ENCODE results near the gene S1PR5. TPM values are rescaled to one million over a fixed set of nuclear protein-coding genes. Genes with fewer than 3 reads are reported as not detected.

Gene S1PR5
- total RNA-seq, 1 experiment from 2014 or later = 4.4 TPM

DNA sequence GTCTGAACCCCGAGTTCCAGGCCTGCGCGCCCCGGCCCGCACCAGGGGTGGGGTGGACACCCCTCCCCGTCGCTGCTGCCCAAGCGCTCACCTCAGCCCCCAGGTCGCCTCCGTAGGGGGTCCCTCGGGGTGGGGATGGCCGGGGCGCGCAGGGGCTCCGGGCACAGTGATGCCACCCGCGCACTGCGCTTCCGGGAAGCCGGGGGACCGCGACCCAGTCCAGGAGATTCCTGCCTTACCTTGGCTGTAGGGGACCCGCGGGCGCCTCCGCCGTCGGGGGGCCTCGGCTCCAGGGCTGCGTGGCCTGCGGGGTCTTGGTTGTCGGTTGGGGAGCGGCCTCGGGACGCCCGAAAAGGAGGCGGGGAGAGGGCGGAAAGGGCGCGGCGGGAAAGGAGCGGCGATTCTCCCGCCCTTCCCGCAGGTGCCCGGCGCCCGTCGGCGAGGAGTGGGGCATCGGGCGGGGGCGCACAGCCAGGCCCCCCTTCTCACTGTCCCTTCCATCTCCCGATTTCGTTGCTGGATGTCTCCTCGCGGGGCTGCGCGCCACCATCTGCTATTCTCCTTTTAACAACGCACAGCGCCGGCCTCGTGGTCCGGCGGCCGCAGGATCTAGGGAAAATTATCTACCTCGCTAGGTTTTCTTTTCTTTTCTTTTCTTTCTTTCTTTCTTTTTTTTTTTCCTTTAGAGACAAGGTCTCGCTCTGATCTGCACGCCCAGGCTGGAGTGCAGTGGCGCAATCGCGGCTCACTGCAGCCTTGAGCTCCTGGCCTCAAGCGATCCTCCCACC lies 14.1 kb downstream of the S1PR5 start, which contains the start of gene KEAP1:
Gene KEAP1, minus strand, starts transcription at position 355 of the 788 bp plus-strand sequence. CDS start 3,323 bp downstream, outside the sequence.
- peak within 1 kb of the TSS; percentile 100 for H3K9ac ChIP-seq (ENCODE audit: low read length)
- H3K27me3 ChIP-seq (ENCODE audit: insufficient read depth, low read length) = no peaks in the 10 kb centered on the region
- no peak within 1 kb of the TSS for H2AFZ ChIP-seq (ENCODE audit: low read depth, low read length, poor library complexity, severe bottlenecking)
- H3K4me1 ChIP-seq (ENCODE audit: control insufficient read depth in 1 of 2, insufficient read depth in 2 of 2, low read length in 2 of 2) = peaks cover 14 to 32% of the 10 kb centered on the region in 2 experiments
- ChIA-PET POLR2A (no interaction called here), RAD21 (ENCODE audit: low non-redundant PET in 1 of 2, low total read pairs in 2 of 2, uncharacterized antibody in 2 of 2, unreplicated experiment in 2 of 2) (no interaction called here), CTCF (interaction anchor here (0.6 to 1.1 kb wide), 3 partner anchors 19 to 50 kb away, joined by 3 to 4 read pairs (median 3); no protein-coding TSS in a partner anchor)
- peak within 1 kb of the TSS; percentile 95 for H3K4me2 ChIP-seq (ENCODE audit: low read length)
- no peaks in the 10 kb centered on the region for H4K20me1 ChIP-seq (ENCODE audit: insufficient read depth)
- peak within 1 kb of the TSS; percentile 88 to 90 for H3K4me3 ChIP-seq (replicated peaks in 1 of 2; ENCODE audit: low read depth in 1 of 2, low read length in 2 of 2)
- ATAC-seq (peak; percentile 47), DNase-seq (ENCODE audit: low read depth, low spot score) (no peak)
- peaks cover 9 to 16% of the 10 kb centered on the region in 2 experiments; a peak in 3 of 4 replicates for H3K36me3 ChIP-seq (ENCODE audit: control insufficient read depth in 1 of 2, insufficient read depth in 2 of 2, low read length in 2 of 2)
- intact Hi-C loops (cut with micrococcal nuclease) = loop anchor here (5.0 kb wide), 1 partner anchor 64 kb away; the partner anchor contains the start of genes CDKN2D and KRI1
- H3K79me2 ChIP-seq (ENCODE audit: insufficient read depth, low read length) = peaks cover 43% of the 10 kb centered on the region
- H3K9me2 ChIP-seq (ENCODE audit: insufficient read depth) = no peaks in the 10 kb centered on the region
- peak within 1 kb of the TSS; percentile 92 for H3K27ac ChIP-seq (ENCODE audit: low read depth, low read length)
- BruUV-seq (replicated peaks) = TSS peak; percentile 91
- TF ChIP-seq JUND (IDR thresholded peaks at IDR 0.05) (no peak), SIN3A (IDR thresholded peaks at IDR 0.05; ENCODE audit: low read depth) (no peak; the same call in 1 of the 2 replicates), ZNF274 (IDR thresholded peaks at IDR 0.05; ENCODE audit: low read depth, low read length) (no peak), TCF7L2 (IDR thresholded peaks at IDR 0.05; ENCODE audit: borderline replicate concordance, extremely low read depth, insufficient read depth, insufficient read length) (no peak), ZFX (IDR thresholded peaks at IDR 0.05) (peak; percentile 6; the same call in 1 of the 2 replicates), CEBPB (IDR thresholded peaks at IDR 0.05; ENCODE audit: low read depth) (no peak), POLR2AphosphoS5 (IDR thresholded peaks at IDR 0.05; ENCODE audit: low read depth, low read length) (no peak; the same call in 1 of the 2 replicates)
- TF ChIP-seq, protein P1, sequence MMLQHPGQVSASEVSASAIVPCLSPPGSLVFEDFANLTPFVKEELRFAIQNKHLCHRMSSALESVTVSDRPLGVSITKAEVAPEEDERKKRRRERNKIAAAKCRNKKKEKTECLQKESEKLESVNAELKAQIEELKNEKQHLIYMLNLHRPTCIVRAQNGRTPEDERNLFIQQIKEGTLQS (IDR thresholded peaks at IDR 0.05) = no peak
- TF ChIP-seq, protein P2, sequence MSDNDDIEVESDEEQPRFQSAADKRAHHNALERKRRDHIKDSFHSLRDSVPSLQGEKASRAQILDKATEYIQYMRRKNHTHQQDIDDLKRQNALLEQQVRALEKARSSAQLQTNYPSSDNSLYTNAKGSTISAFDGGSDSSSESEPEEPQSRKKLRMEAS (IDR thresholded peaks at IDR 0.05) = peak; percentile 65
- no peaks in the 10 kb centered on the region for H3K9me3 ChIP-seq (ENCODE audit: control insufficient read depth in 1 of 2, insufficient read depth in 1 of 2, low read depth in 1 of 2, low read length in 2 of 2)

Data from HCT116 (cell line).